ENCODE measurements around the gene FHDC1. TPM values are rescaled to one million over a fixed set of nuclear protein-coding genes. Genes with fewer than 3 reads are reported as not detected.

FHDC1 gene
- total RNA-seq, 1 experiment from 2014 or later = 0.21 TPM

- ChIA-PET POLR2A (no interaction called here), CTCF (no interaction called here)
- H3K9me3 ChIP-seq (ENCODE audit: control insufficient read depth, insufficient read depth, low read depth, low read length) = no peaks in the 10 kb centered on the region
- no peak for ATAC-seq
- no peak overlapping the region for H3K4me3 ChIP-seq (ENCODE audit: low read depth in 2 of 2, low read length in 2 of 2)
- H3K27ac ChIP-seq (ENCODE audit: low read length) = no peak overlapping the region
- H3K27me3 ChIP-seq (ENCODE audit: control insufficient read depth, insufficient read depth, low read length) = no peaks in the 10 kb centered on the region
- TF ChIP-seq CTCF (IDR thresholded peaks at IDR 0.05) = no peak
- TF ChIP-seq SIN3A (IDR thresholded peaks at IDR 0.05; ENCODE audit: borderline replicate concordance, insufficient read depth, low read depth, low read length) = no peak
- TF ChIP-seq, protein P1, sequence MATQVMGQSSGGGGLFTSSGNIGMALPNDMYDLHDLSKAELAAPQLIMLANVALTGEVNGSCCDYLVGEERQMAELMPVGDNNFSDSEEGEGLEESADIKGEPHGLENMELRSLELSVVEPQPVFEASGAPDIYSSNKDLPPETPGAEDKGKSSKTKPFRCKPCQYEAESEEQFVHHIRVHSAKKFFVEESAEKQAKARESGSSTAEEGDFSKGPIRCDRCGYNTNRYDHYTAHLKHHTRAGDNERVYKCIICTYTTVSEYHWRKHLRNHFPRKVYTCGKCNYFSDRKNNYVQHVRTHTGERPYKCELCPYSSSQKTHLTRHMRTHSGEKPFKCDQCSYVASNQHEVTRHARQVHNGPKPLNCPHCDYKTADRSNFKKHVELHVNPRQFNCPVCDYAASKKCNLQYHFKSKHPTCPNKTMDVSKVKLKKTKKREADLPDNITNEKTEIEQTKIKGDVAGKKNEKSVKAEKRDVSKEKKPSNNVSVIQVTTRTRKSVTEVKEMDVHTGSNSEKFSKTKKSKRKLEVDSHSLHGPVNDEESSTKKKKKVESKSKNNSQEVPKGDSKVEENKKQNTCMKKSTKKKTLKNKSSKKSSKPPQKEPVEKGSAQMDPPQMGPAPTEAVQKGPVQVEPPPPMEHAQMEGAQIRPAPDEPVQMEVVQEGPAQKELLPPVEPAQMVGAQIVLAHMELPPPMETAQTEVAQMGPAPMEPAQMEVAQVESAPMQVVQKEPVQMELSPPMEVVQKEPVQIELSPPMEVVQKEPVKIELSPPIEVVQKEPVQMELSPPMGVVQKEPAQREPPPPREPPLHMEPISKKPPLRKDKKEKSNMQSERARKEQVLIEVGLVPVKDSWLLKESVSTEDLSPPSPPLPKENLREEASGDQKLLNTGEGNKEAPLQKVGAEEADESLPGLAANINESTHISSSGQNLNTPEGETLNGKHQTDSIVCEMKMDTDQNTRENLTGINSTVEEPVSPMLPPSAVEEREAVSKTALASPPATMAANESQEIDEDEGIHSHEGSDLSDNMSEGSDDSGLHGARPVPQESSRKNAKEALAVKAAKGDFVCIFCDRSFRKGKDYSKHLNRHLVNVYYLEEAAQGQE (IDR thresholded peaks at IDR 0.05; ENCODE audit: insufficient read depth in 1 of 2, low read depth in 2 of 2, low read length in 1 of 2) = no peak
- TF ChIP-seq TCF7L2 (IDR thresholded peaks at IDR 0.05; ENCODE audit: low read depth, low read length) = no peak
- no peak for TF ChIP-seq POLR2AphosphoS5 (IDR thresholded peaks at IDR 0.05; ENCODE audit: low read depth, low read length)
- no TSS peak for BruUV-seq (replicated peaks)
- intact Hi-C loops (cut with micrococcal nuclease; ENCODE audit: unreplicated experiment) = no loop called here
- in situ Hi-C loops (cut with HindIII; ENCODE audit: low pct_unique_long_range_greater_than_20kb, low sequenced_read_pairs) = no loop called here
- no peaks in the 10 kb centered on the region for H3K36me3 ChIP-seq (ENCODE audit: control insufficient read depth, insufficient read depth, low read length)
- H3K4me1 ChIP-seq (ENCODE audit: control insufficient read depth, insufficient read depth, low read length) = no peaks in the 10 kb centered on the region
- no peak for DNase-seq (ENCODE audit: low read depth, low spot score)
Measured at GRCh38 chr4:152990471-152991131, 54.5 kb downstream of the FHDC1 start.

GRCh38 chr4:152991398-152991797, 55.3 kb downstream of the FHDC1 start:
- DNase-seq (ENCODE audit: low read depth, low spot score) (no peak), ATAC-seq (no peak)
- intact Hi-C loops (cut with micrococcal nuclease; ENCODE audit: unreplicated experiment) (no loop called here), in situ Hi-C loops (cut with HindIII; ENCODE audit: low pct_unique_long_range_greater_than_20kb, low sequenced_read_pairs) (no loop called here)
- H3K27me3 ChIP-seq (ENCODE audit: control insufficient read depth, insufficient read depth, low read length) = no peaks in the 10 kb centered on the region
- no peak overlapping the region for H3K27ac ChIP-seq (ENCODE audit: low read length)
- H3K4me3 ChIP-seq (ENCODE audit: low read depth in 2 of 2, low read length in 2 of 2) = no peak overlapping the region
- POLR2A ChIA-PET = no interaction called here
- TF ChIP-seq, protein P1 (IDR thresholded peaks at IDR 0.05; ENCODE audit: insufficient read depth in 1 of 2, low read depth in 2 of 2, low read length in 1 of 2) = no peak
- TF ChIP-seq CTCF (IDR thresholded peaks at IDR 0.05) (no peak), SIN3A (IDR thresholded peaks at IDR 0.05; ENCODE audit: borderline replicate concordance, insufficient read depth, low read depth, low read length) (no peak)
- no peaks in the 10 kb centered on the region for H3K4me1 ChIP-seq (ENCODE audit: control insufficient read depth, insufficient read depth, low read length)
- BruUV-seq (replicated peaks) = no TSS peak
- no peaks in the 10 kb centered on the region for H3K36me3 ChIP-seq (ENCODE audit: control insufficient read depth, insufficient read depth, low read length)
- CTCF ChIA-PET = no interaction called here
- no peaks in the 10 kb centered on the region for H3K9me3 ChIP-seq (ENCODE audit: control insufficient read depth, insufficient read depth, low read depth, low read length)
